ENCODE data around the gene VCPKMT.

DNA sequence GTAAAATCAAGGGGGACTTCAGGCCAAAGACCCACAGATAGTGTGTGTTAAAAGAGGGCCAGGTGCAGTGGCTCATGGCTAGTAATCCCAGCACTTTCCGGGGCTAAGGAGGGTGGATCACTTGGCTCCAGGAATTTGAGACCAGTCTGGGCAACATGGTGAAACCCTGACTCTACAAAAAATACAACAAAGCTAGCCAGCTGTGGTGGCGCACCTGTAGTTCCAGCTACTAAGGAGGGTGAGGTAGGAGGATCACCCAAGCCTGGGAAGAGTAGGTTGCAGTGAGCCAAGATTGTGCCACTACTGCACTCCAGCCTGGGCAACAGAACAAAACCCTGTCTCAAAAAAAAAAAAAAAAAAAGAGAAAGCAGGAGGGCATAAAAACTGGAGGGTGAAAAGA is 8.5 kb downstream of the VCPKMT start:
- TF ChIP-seq FOXK2 (IDR thresholded peaks at IDR 0.05) (no peak), ELF4 (IDR thresholded peaks at IDR 0.05) (no peak), SUZ12 (IDR thresholded peaks at IDR 0.05) (no peak), SP1 (IDR thresholded peaks at IDR 0.05) (no peak), NFRKB (IDR thresholded peaks at IDR 0.05) (no peak), ARNT (IDR thresholded peaks at IDR 0.05) (no peak), LEF1 (IDR thresholded peaks at IDR 0.05; ENCODE audit: borderline replicate concordance) (no peak), TARDBP (IDR thresholded peaks at IDR 0.05) (no peak), BHLHE40 (IDR thresholded peaks at IDR 0.05; ENCODE audit: borderline replicate concordance) (no peak), FOXA1 (IDR thresholded peaks at IDR 0.05) (no peak), FOXM1 (IDR thresholded peaks at IDR 0.05; ENCODE audit: borderline replicate concordance) (no peak)
- TF ChIP-seq, protein P1, sequence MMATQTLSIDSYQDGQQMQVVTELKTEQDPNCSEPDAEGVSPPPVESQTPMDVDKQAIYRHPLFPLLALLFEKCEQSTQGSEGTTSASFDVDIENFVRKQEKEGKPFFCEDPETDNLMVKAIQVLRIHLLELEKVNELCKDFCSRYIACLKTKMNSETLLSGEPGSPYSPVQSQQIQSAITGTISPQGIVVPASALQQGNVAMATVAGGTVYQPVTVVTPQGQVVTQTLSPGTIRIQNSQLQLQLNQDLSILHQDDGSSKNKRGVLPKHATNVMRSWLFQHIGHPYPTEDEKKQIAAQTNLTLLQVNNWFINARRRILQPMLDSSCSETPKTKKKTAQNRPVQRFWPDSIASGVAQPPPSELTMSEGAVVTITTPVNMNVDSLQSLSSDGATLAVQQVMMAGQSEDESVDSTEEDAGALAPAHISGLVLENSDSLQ (IDR thresholded peaks at IDR 0.05): no peak

Measured in HEK293T (cell line).